GM23338 (cell line): ENCODE measurements around the gene DEFB131A.
"Not testable (repeated sequence)": the region's sequence is repeated elsewhere in the genome, so short reads cannot be mapped to it uniquely, and the experiment has no call there.

Experiments used
- CTCF ChIP-seq, 2 experiments: fragments of 200-600 bp in 1 of 2; sonication (generic) in 1 of 2; conservative IDR thresholded peaks; 2 replicates each; pipeline versions ENCODE4 v1.5.1 to v1.6.1; 2016 to 2017; ENCODE audit warnings: antibody characterized with exemption in 2 of 2, low read depth in 2 of 2, mild to moderate bottlenecking in 2 of 2, moderate library complexity in 1 of 2
- POLR2AphosphoS5 ChIP-seq: IDR thresholded peaks from 2 replicates; pipeline ENCODE4 v1.6.1; 2016; ENCODE audit warnings: antibody characterized with exemption, low read depth
- REST ChIP-seq: IDR thresholded peaks from one replicate; pipeline ENCODE4 v1.6.1; 2018; ENCODE audit warnings: antibody characterized with exemption; ENCODE audit not compliant: unreplicated experiment

GRCh38 chr4:9493589-9493988 lies 49.4 kb downstream of the DEFB131A start:
- TF ChIP-seq REST; CTCF (conservative IDR thresholded peaks at IDR 0.05; ENCODE audit: low read depth in 2 of 2); POLR2AphosphoS5: not testable (repeated sequence)
